Esophagus squamous epithelium (tissue), 5 donors: Measurements from ENCODE around the gene XCL2. TPM values are rescaled to one million over a fixed set of nuclear protein-coding genes. Genes with fewer than 3 reads are reported as not detected.

Experiments used
- DNase-seq: peaks from one replicate; lab custom pipeline; 2025; lab: John Stamatoyannopoulos, UW
- H3K27ac ChIP-seq, 4 donors: fragments of 200-600 bp; sonication (generic); one replicate each; pipeline ENCODE4 v1.5.1; 2016 to 2019; ENCODE audit warnings: mild to moderate bottlenecking in 1 of 4
- H3K27me3 ChIP-seq, 4 donors: fragments of 200-600 bp; sonication (generic); 1 replicate in 3 of 4; 2 replicates in 1 of 4; pipeline versions ENCODE4 v1.5.1 to v1.6.0; 2017 to 2021; ENCODE audit warnings: antibody characterized with exemption in 1 of 4
- H3K36me3 ChIP-seq, 3 donors: fragments of 200-600 bp; sonication (generic); one replicate each; pipeline ENCODE4 v1.5.1; 2016 to 2019
- H3K4me1 ChIP-seq, 3 donors: fragments of 200-600 bp; sonication (generic); one replicate each; pipeline ENCODE4 v1.5.1; 2017 to 2019
- H3K4me3 ChIP-seq, 4 donors: fragments of 200-600 bp; sonication (generic); 1 replicate in 3 of 4; 2 replicates in 1 of 4; pipeline ENCODE4 v1.5.1; 2016 to 2019; ENCODE audit warnings: mild to moderate bottlenecking in 2 of 4, moderate library complexity in 1 of 4
- H3K9me3 ChIP-seq, 3 donors: fragments of 200-600 bp; sonication (generic); one replicate each; pipeline ENCODE4 v1.5.1; 2016 to 2019
- POLR2A ChIP-seq, 4 donors: fragments of 450-650 bp; IDR thresholded peaks; one replicate each; pipeline ENCODE4 v1.6.1; 2017; ENCODE audit warnings: antibody characterized with exemption in 4 of 4, mild to moderate bottlenecking in 4 of 4, moderate library complexity in 3 of 4
- WGBS, 2 donors: methylation state at CpG; one replicate each; pipeline ENCODE4 v1.1.5; 2018; 5-methylcytosine and 5-hydroxymethylcytosine counted together
- intact Hi-C: fragments of 100-400 bp; cut with DNase I; formaldehyde crosslinking; loops from one replicate; pipeline ENCODE4 v1.15.0; 2022
- total RNA-seq, 4 donors: library from RNA; depleted of rRNA; stranded (reverse); fragments of >200 nt; gene quantifications; one replicate each; pipeline ENCODE4 v1.1.0, GENCODE V29; 2016
- TF ChIP-seq, protein P1 (sequence below), 6 experiments: fragments of 450-650 bp in 4 of 6; fragments of 200-600 bp in 2 of 6; sonication (generic) in 2 of 6; IDR thresholded peaks; one replicate each; pipeline ENCODE4 v1.5.1; 2016 to 2019; ENCODE audit warnings: antibody characterized with exemption in 6 of 6, mild to moderate bottlenecking in 4 of 6, moderate library complexity in 4 of 6
- donor health status: DM: yes; HTN: yes; CAD: no.

XCL2 gene
- total RNA-seq, 4 donors from 2014 or later = 1.7 to 3.2 TPM; not detected in 2

DNA sequence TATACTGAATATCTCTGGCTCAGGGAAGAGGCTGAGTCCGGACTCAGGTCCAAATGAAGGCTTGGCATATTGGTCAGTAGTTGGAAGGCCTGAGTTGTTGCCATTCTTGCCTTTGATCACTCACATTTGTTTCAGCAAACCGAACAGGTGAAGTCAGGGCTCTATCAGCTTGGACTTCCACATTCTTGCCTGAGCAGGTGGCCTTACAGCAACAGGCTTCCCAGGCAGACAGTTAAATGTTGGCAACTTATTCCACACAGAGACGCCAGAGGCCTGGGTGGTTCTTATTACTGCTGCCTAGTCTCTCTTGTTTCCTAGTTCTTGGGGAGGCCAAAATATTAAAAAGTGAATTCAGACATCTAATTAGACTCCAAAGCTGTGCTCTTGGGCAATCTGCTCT lies 36.6 kb downstream of the XCL2 start:
- Histone ChIP-seq H3K27ac (no peak overlapping the region), H3K9me3 (no peaks in the 10 kb centered on the region), H3K4me1 (peaks cover 0 to 29% (median 13%) of the 10 kb centered on the region in 3 donors), H3K4me3 (no peak overlapping the region), H3K27me3 (no peaks in the 10 kb centered on the region), H3K36me3 (no peaks in the 10 kb centered on the region)
- WGBS, 2 donors = 21 to 56% methylated on average over 1 to 3 of the region's 3 CpGs
- TF ChIP-seq, protein P1, sequence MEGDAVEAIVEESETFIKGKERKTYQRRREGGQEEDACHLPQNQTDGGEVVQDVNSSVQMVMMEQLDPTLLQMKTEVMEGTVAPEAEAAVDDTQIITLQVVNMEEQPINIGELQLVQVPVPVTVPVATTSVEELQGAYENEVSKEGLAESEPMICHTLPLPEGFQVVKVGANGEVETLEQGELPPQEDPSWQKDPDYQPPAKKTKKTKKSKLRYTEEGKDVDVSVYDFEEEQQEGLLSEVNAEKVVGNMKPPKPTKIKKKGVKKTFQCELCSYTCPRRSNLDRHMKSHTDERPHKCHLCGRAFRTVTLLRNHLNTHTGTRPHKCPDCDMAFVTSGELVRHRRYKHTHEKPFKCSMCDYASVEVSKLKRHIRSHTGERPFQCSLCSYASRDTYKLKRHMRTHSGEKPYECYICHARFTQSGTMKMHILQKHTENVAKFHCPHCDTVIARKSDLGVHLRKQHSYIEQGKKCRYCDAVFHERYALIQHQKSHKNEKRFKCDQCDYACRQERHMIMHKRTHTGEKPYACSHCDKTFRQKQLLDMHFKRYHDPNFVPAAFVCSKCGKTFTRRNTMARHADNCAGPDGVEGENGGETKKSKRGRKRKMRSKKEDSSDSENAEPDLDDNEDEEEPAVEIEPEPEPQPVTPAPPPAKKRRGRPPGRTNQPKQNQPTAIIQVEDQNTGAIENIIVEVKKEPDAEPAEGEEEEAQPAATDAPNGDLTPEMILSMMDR (IDR thresholded peaks at IDR 0.05) = no peak
- TF ChIP-seq POLR2A (IDR thresholded peaks at IDR 0.05) = no peak
- intact Hi-C loops = no loop called here
- DNase-seq = no peak

DNA sequence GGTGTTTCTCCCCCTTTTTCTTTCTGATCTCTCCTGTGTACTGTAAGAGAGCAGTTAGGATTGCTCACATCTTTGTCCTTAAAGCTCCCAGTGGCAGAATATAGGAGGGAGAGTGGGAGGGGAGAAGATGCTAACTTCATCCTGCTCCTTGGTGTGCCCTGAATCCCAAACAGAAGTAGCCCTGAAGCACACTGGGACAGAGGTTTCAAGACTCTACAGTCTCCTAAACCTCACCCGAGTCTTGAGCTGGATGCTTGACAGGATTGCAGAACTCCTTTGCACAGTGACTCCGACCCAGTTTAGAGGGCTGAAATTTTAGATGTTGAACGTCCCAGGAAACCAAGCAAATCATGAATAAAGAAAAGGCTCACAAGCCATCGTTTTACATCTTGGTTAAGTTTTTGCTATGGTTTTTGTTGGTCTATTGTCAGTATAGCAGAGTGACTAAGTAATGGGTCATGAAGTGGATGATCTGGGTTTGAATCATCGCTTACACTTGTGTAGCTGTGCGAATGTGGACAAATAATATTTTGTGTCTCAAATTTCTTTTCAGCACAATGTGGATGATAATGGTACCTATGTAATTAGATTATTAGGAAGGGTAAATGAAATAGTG lies 37.5 kb downstream of the XCL2 start:
- Histone ChIP-seq H3K9me3 (no peaks in the 10 kb centered on the region), H3K27ac (peak overlapping the region in 1 of 4 donors; percentile 4), H3K27me3 (no peaks in the 10 kb centered on the region), H3K36me3 (no peaks in the 10 kb centered on the region), H3K4me1 (peaks cover 0 to 29% (median 13%) of the 10 kb centered on the region in 3 donors), H3K4me3 (no peak overlapping the region)
- TF ChIP-seq, protein P1 (IDR thresholded peaks at IDR 0.05) = no peak
- TF ChIP-seq POLR2A (IDR thresholded peaks at IDR 0.05) = no peak
- intact Hi-C loops = no loop called here
- WGBS, 2 donors = 45 to 48% methylated on average over 6 of the region's 6 CpGs
- no peak for DNase-seq

DNA sequence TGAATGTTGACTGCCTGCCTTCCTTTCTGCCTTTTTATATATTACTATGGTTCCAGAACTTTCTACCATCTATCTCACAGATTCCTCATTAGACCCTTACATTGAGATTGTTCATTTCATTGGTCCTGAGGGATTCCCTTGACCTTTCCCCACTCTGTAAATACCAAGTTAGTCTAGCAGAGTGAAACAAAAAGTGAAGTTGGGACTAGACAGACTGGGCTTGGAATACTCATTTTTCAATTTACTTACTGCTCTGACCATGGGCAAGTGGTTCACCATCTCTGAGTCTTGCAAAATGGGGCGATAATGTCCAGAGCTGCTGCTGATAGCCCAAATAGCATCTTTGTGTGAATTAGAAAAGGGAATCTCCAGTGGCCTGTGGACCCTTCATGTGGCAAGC lies 38.8 kb downstream of the XCL2 start:
- no peak overlapping the region for H3K4me3 ChIP-seq
- H3K4me1 ChIP-seq = peaks cover 0 to 29% (median 13%) of the 10 kb centered on the region in 3 donors
- DNase-seq = no peak
- TF ChIP-seq POLR2A (IDR thresholded peaks at IDR 0.05) = no peak
- TF ChIP-seq, protein P1 (IDR thresholded peaks at IDR 0.05) = no peak
- no peak overlapping the region for H3K27ac ChIP-seq
- no peaks in the 10 kb centered on the region for H3K36me3 ChIP-seq
- 100% methylated on average over 1 of the region's 1 CpG; no CpG with 5 or more reads in 1 of the 2 donors for WGBS, 2 donors
- no peaks in the 10 kb centered on the region for H3K27me3 ChIP-seq
- no peaks in the 10 kb centered on the region for H3K9me3 ChIP-seq
- intact Hi-C loops = no loop called here

DNA sequence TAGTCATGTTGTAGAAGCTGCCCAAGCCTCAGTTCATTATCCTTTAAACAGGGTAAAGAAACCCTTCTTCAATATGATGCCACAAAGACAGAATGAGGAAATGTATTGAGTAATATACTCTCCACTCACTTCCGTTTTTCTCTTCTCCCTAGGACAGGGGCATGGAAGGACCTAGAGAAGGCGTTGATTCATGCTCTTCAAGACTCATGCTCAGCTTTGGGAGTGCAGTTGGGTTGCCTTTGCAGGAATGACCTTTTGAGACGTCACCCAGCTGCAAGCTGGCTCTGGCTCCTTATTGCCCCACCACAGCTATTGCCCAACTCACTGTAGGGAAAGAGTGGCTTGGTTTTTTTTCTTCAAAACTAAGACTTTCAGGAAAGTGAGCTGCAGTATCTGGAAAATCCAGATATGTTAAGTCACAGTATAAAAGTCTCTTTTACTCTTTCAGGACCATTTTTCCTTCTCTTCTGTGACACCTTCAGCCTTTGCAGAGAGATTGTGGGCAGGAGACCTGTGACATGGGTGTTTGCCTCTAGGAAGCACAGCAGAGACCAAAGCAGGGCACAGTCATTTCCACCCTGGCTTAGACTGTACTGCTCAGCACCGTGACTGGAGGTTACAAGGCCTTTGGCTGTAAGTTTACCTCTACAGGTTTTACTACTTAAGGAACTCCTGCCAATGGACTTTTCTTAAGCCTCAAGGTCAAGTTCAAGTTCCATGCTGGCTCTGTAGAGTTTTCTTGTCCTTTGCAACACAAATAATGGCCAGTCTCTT lies 39.5 kb downstream of the XCL2 start:
- WGBS, 2 donors = 26 to 42% methylated on average over 4 of the region's 4 CpGs
- Histone ChIP-seq H3K4me3 (no peak overlapping the region), H3K36me3 (no peaks in the 10 kb centered on the region), H3K9me3 (no peaks in the 10 kb centered on the region), H3K4me1 (peaks cover 0 to 29% (median 13%) of the 10 kb centered on the region in 3 donors), H3K27me3 (no peaks in the 10 kb centered on the region), H3K27ac (peak overlapping the region in 1 of 4 donors; percentile 74)
- TF ChIP-seq POLR2A (IDR thresholded peaks at IDR 0.05) = no peak
- TF ChIP-seq, protein P1 (IDR thresholded peaks at IDR 0.05) = no peak
- intact Hi-C loops = no loop called here
- DNase-seq = no peak

DNA sequence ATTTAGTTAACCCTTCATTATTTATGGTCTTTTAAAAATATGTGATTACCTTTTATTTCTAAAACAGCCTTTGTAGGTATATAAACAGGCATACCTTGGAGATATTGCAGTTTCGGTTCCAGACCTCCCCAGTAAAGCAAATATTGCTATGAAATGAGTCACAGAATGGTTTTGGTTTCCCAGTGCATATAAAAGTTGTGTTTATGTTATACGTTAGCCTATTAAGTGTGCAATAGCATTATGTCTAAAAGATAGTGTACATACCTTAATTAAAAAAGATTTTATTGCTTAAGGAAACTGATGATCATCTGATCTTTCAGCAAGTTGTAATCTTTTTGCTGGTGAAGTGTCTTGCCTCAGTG lies 44.1 kb downstream of the XCL2 start:
- TF ChIP-seq, protein P1 (IDR thresholded peaks at IDR 0.05) = no peak
- no peak for TF ChIP-seq POLR2A (IDR thresholded peaks at IDR 0.05)
- WGBS, 2 donors = 44 to 72% methylated on average over 2 of the region's 2 CpGs
- H3K36me3 ChIP-seq = no peaks in the 10 kb centered on the region
- H3K4me3 ChIP-seq = no peak overlapping the region
- no peaks in the 10 kb centered on the region for H3K9me3 ChIP-seq
- intact Hi-C loops = no loop called here
- DNase-seq = no peak
- no peak overlapping the region for H3K27ac ChIP-seq
- H3K4me1 ChIP-seq = peaks cover 0 to 12% (median 6%) of the 10 kb centered on the region in 3 donors
- H3K27me3 ChIP-seq = no peaks in the 10 kb centered on the region
